SK-N-DZ (cell line): ENCODE measurements around the gene PSMA7.

Source experiments
- DNase-seq: peaks from one replicate; pipeline ENCODE4 v3.0.0-alpha.2; 2015; ENCODE audit warnings: low spot score

Gene PSMA7

GRCh38 chr20:62172666-62173065, 29.5 kb upstream of the PSMA7 start:
- DNase-seq, result no peak

GRCh38 chr20:62171245-62171644, 28.1 kb upstream of the PSMA7 start:
- DNase-seq, result no peak

GRCh38 chr20:62170536-62170935, 27.3 kb upstream of the PSMA7 start:
- no peak for DNase-seq

- DNase-seq, result no peak
These were observed 25.8 kb upstream of the PSMA7 start for GRCh38 chr20:62168890-62169435.

- DNase-seq, result no peak
These were observed 24.9 kb upstream of the PSMA7 start for GRCh38 chr20:62168061-62168460.

- DNase-seq, result no peak
These were observed 24.3 kb upstream of the PSMA7 start for GRCh38 chr20:62167474-62167873.

- DNase-seq, result peak; percentile 85
These were observed 22.7 kb upstream of the PSMA7 start for GRCh38 chr20:62165762-62166399.

- DNase-seq, result no peak
These were observed 21.9 kb upstream of the PSMA7 start for GRCh38 chr20:62164879-62165761.

GRCh38 chr20:62163986-62164762, 21.0 kb upstream of the PSMA7 start:
- DNase-seq, result no peak

- no peak for DNase-seq
These were observed 20.3 kb upstream of the PSMA7 start for GRCh38 chr20:62163485-62163865.

GRCh38 chr20:62162765-62163484, 19.7 kb upstream of the PSMA7 start:
- no peak for DNase-seq

GRCh38 chr20:62161347-62161746, 18.2 kb upstream of the PSMA7 start:
- no peak for DNase-seq

GRCh38 chr20:62160876-62161275, 17.7 kb upstream of the PSMA7 start:
- DNase-seq, result no peak

GRCh38 chr20:62160253-62160652, 17.1 kb upstream of the PSMA7 start:
- DNase-seq, result no peak

- no peak for DNase-seq
These were observed 16.6 kb upstream of the PSMA7 start for GRCh38 chr20:62159839-62160238.

GRCh38 chr20:62159052-62159451, 15.9 kb upstream of the PSMA7 start:
- no peak for DNase-seq

GRCh38 chr20:62158541-62158940, 15.3 kb upstream of the PSMA7 start:
- no peak for DNase-seq

- no peak for DNase-seq
These were observed 14.8 kb upstream of the PSMA7 start for GRCh38 chr20:62158088-62158400.

GRCh38 chr20:62157387-62158087, 14.3 kb upstream of the PSMA7 start:
- DNase-seq, result no peak

- peak; percentile 86 for DNase-seq
These were observed 13.6 kb upstream of the PSMA7 start for GRCh38 chr20:62156592-62157386.
